ENCODE measurements around the gene MAT2A.
"Not testable (repeated sequence)": the region's sequence is repeated elsewhere in the genome, so short reads cannot be mapped to it uniquely, and the experiment has no call there.

Gene MAT2A

GRCh38 chr2:85547859-85548607, 9.1 kb downstream of the MAT2A start:
- DNase-seq, result no peak

- DNase-seq, result no peak
These were observed 9.6 kb downstream of the MAT2A start for GRCh38 chr2:85548608-85548900.

- DNase-seq, result no peak
These were observed 10.1 kb downstream of the MAT2A start for GRCh38 chr2:85549095-85549494.

- no peak for DNase-seq
These were observed 10.9 kb downstream of the MAT2A start for GRCh38 chr2:85549826-85550225.

- no peak for DNase-seq
These were observed 11.5 kb downstream of the MAT2A start for GRCh38 chr2:85550486-85550885.

GRCh38 chr2:85551698-85552678, 13.0 kb downstream of the MAT2A start:
- peak; percentile 51 for DNase-seq

- no peak for DNase-seq
These were observed 14.2 kb downstream of the MAT2A start for GRCh38 chr2:85553184-85553583.

- no peak for DNase-seq
These were observed 16.1 kb downstream of the MAT2A start for GRCh38 chr2:85554980-85555612.

GRCh38 chr2:85557130-85557529, 18.2 kb downstream of the MAT2A start:
- DNase-seq, result no peak

- no peak for DNase-seq
These were observed 19.2 kb downstream of the MAT2A start for GRCh38 chr2:85558160-85558559.

GRCh38 chr2:85560403-85560726, 21.4 kb downstream of the MAT2A start:
- not testable (repeated sequence) for DNase-seq

- no peak for DNase-seq
These were observed 21.9 kb downstream of the MAT2A start for GRCh38 chr2:85560812-85561279.

- DNase-seq, result peak; percentile 92
These were observed 22.6 kb downstream of the MAT2A start, which contains the start of gene GGCX for GRCh38 chr2:85561280-85562212. Gene GGCX (minus strand): TSS chr2:85561493. CDS start chr2:85561428, 65 bp downstream.

GRCh38 chr2:85564144-85564563, 25.2 kb downstream of the MAT2A start:
- no peak for DNase-seq

GRCh38 chr2:85566265-85566664, 27.3 kb downstream of the MAT2A start:
- DNase-seq, result no peak

GRCh38 chr2:85575739-85576138, 36.8 kb downstream of the MAT2A start:
- no peak for DNase-seq

GRCh38 chr2:85577063-85577385, 38.1 kb downstream of the MAT2A start:
- DNase-seq, result no peak

- DNase-seq, result no peak
These were observed 38.6 kb downstream of the MAT2A start, which contains the start of gene VAMP8 for GRCh38 chr2:85577386-85578242. Gene VAMP8 (plus strand): TSS chr2:85577586. CDS start chr2:85577647, 61 bp downstream.

- DNase-seq, result no peak
These were observed 39.5 kb downstream of the MAT2A start for GRCh38 chr2:85578243-85579180.

- no peak for DNase-seq
These were observed 40.4 kb downstream of the MAT2A start for GRCh38 chr2:85579266-85579935.
